GM10248 (cell line): ENCODE data around the gene CHAF1A.

ENCODE experiments used
- CTCF ChIA-PET: fragments of 300-600 bp; sonication (Branson Sonifier 250); formaldehyde crosslinking; extraction: SDS; loops from one replicate; lab custom pipeline; 2021; ENCODE audit warnings: antibody characterized with exemption; lab: Yijun Ruan, JAX
- POLR2A ChIA-PET: fragments of 350-650 bp; sonication (Branson Sonifier 250); formaldehyde crosslinking; extraction: SDS; loops from one replicate; lab custom pipeline; 2020; ENCODE audit warnings: antibody characterized with exemption; lab: Yijun Ruan, JAX
- DNase-seq: peaks from one replicate; pipeline ENCODE4 v3.0.0; 2012; ENCODE audit errors: extremely low spot score
- CTCF ChIP-seq: IDR thresholded peaks from 2 replicates; pipeline ENCODE4 v1.5.1; 2012; ENCODE audit warnings: mild to moderate bottlenecking, low read depth; ENCODE audit errors: extremely low read depth, missing control alignments, control extremely low read depth

Gene CHAF1A

GRCh38 chr19:4390017-4390566, 12.3 kb upstream of the CHAF1A start:
- no peak for DNase-seq
- CTCF ChIA-PET = interaction anchor here (0.9 to 2.4 kb wide), 4 partner anchors 11 to 15 kb away, joined by 3 to 14 read pairs (median 6); partner anchors contain the start of gene SH3GL1
- TF ChIP-seq CTCF = no peak
- POLR2A ChIA-PET = no interaction called here

- no peak for TF ChIP-seq CTCF
- POLR2A ChIA-PET = interaction anchor here (0.6 kb wide), 1 partner anchor 114 kb away, joined by 3 read pairs; no protein-coding TSS in a partner anchor
- CTCF ChIA-PET = interaction anchor here (0.9 to 2.4 kb wide), 3 partner anchors 10 to 16 kb away, joined by 3 to 14 read pairs (median 3); partner anchors contain the start of gene SH3GL1
- no peak for DNase-seq
Observed at GRCh38 chr19:4390567-4391305, 11.7 kb upstream of the CHAF1A start.

- CTCF ChIA-PET = interaction anchor here (1.0 to 2.4 kb wide), 2 partner anchors 9 to 16 kb away, joined by 3 to 14 read pairs; partner anchors contain the start of gene SH3GL1
- no peak for DNase-seq
- POLR2A ChIA-PET = no interaction called here
- TF ChIP-seq CTCF = no peak
Observed at GRCh38 chr19:4391306-4391693, 11.1 kb upstream of the CHAF1A start.

- no peak for TF ChIP-seq CTCF
- POLR2A ChIA-PET = no interaction called here
- no peak for DNase-seq
- CTCF ChIA-PET = interaction anchor here (2.4 kb wide), 1 partner anchor 9 kb away, joined by 14 read pairs; the partner anchor contains the start of gene SH3GL1
Observed at GRCh38 chr19:4391701-4392483, 10.5 kb upstream of the CHAF1A start.

GRCh38 chr19:4393947-4394590, 8.4 kb upstream of the CHAF1A start:
- ChIA-PET CTCF (interaction anchor here (0.7 to 2.2 kb wide), 10 partner anchors 8 to 126 kb away, joined by 3 to 11 read pairs (median 4); partner anchors contain the start of gene CHAF1A), POLR2A (interaction anchor here (0.6 to 1.3 kb wide), 5 partner anchors 11 to 253 kb away, joined by 3 to 10 read pairs (median 4); no protein-coding TSS in a partner anchor)
- DNase-seq = no peak
- TF ChIP-seq CTCF = no peak
